GM19193 (cell line): ENCODE results near the gene GPA33.
A peak's percentile ranks its signal among the peaks of the same experiment; 100 is the strongest.

Experiments
- POLR2A ChIP-seq: IDR thresholded peaks from 4 replicates; pipeline ENCODE4 v1.6.1; 2011; ENCODE audit not compliant: insufficient read depth, insufficient read length; ENCODE audit errors: extremely low read depth

GPA33 gene

GRCh38 chr1:167060141-167061072, 29.8 kb downstream of the GPA33 start:
- no peak for TF ChIP-seq POLR2A

- no peak for TF ChIP-seq POLR2A
These were observed 30.4 kb downstream of the GPA33 start for GRCh38 chr1:167059809-167060107.

GRCh38 chr1:167059045-167059808, 30.9 kb downstream of the GPA33 start:
- TF ChIP-seq POLR2A = no peak

GRCh38 chr1:167057241-167057688, 32.9 kb downstream of the GPA33 start:
- TF ChIP-seq POLR2A = no peak

GRCh38 chr1:167056529-167057231, 33.5 kb downstream of the GPA33 start:
- no peak for TF ChIP-seq POLR2A

- TF ChIP-seq POLR2A = no peak
These were observed 35.1 kb downstream of the GPA33 start for GRCh38 chr1:167054946-167055630.

GRCh38 chr1:167054531-167054930, 35.6 kb downstream of the GPA33 start:
- TF ChIP-seq POLR2A = no peak

- no peak for TF ChIP-seq POLR2A
These were observed 37.8 kb downstream of the GPA33 start for GRCh38 chr1:167052389-167052788.

GRCh38 chr1:167051907-167052306, 38.3 kb downstream of the GPA33 start:
- TF ChIP-seq POLR2A = no peak

GRCh38 chr1:167043752-167044488, 46.3 kb downstream of the GPA33 start:
- TF ChIP-seq POLR2A = peak; percentile 39

- no peak for TF ChIP-seq POLR2A
These were observed 56.5 kb downstream of the GPA33 start for GRCh38 chr1:167033646-167034045.

- TF ChIP-seq POLR2A = no peak
These were observed 67.8 kb downstream of the GPA33 start for GRCh38 chr1:167022384-167022783.

- TF ChIP-seq POLR2A = no peak
These were observed 74.0 kb downstream of the GPA33 start for GRCh38 chr1:167016100-167016750.
